Natural killer cell (primary cell): ENCODE results near the gene PCARE. TPM values are rescaled to one million over a fixed set of nuclear protein-coding genes. Genes with fewer than 3 reads are reported as not detected.

ENCODE experiments used
- ATAC-seq, 3 donors: fragments of 150-1000 bp in 2 of 3; fragments of 200-7000 bp in 1 of 3; cut with Tn5 transposase; 1 replicate in 1 of 3; 2 replicates in 2 of 3; pipeline ENCODE4 v1.10.0; 2021; ENCODE audit warnings: mild to moderate bottlenecking in 2 of 3, moderate library complexity in 2 of 3
- DNase-seq, 2 donors: peaks; one replicate each; pipeline versions ENCODE4 v3.0.0 to v3.0.0-alpha.2; 2013 to 2021; ENCODE audit warnings: mixed read lengths in 1 of 2
- H3K27ac ChIP-seq: one replicate; pipeline ENCODE4 v1.5.1; 2013; ENCODE audit warnings: mild to moderate bottlenecking, low read length
- H3K27me3 ChIP-seq: one replicate; pipeline ENCODE4 v1.6.1; 2013; ENCODE audit warnings: low read length; ENCODE audit not compliant: control insufficient read depth, insufficient read depth
- H3K36me3 ChIP-seq: one replicate; pipeline ENCODE4 v1.6.1; 2013; ENCODE audit warnings: low read length; ENCODE audit not compliant: control insufficient read depth, insufficient read depth
- H3K4me1 ChIP-seq: one replicate; pipeline ENCODE4 v1.6.1; 2013; ENCODE audit warnings: low read length; ENCODE audit not compliant: control insufficient read depth, insufficient read depth
- H3K4me3 ChIP-seq: one replicate; pipeline ENCODE4 v1.5.1; 2013; ENCODE audit warnings: low read length
- H3K9me3 ChIP-seq: one replicate; pipeline ENCODE4 v1.6.1; 2013; ENCODE audit warnings: low read length; ENCODE audit not compliant: control insufficient read depth, insufficient read depth
- H3K27ac Mint-ChIP-seq, 2 donors: one replicate each; pipeline ENCODE4 v1.8.0; 2022; ENCODE audit warnings: mild to moderate bottlenecking in 2 of 2, mixed read lengths in 2 of 2, moderate library complexity in 1 of 2
- H3K27me3 Mint-ChIP-seq, 2 donors: one replicate each; pipeline ENCODE4 v1.8.0; 2022; ENCODE audit warnings: low read depth in 2 of 2, mixed read lengths in 2 of 2
- H3K36me3 Mint-ChIP-seq: one replicate; pipeline ENCODE4 v1.8.0; 2022; ENCODE audit warnings: mixed read lengths
- H3K4me1 Mint-ChIP-seq, 2 donors: one replicate each; pipeline ENCODE4 v1.8.0; 2022; ENCODE audit warnings: mixed read lengths in 2 of 2
- H3K4me3 Mint-ChIP-seq: one replicate; pipeline ENCODE4 v1.8.0; 2022; ENCODE audit warnings: mild to moderate bottlenecking, moderate library complexity, mixed read lengths
- H3K9me3 Mint-ChIP-seq, 2 donors: one replicate each; pipeline ENCODE4 v1.8.0; 2022; ENCODE audit warnings: mixed read lengths in 2 of 2
- WGBS: methylation state at CpG from one replicate; pipeline ENCODE4 v1.1.7; 2013; ENCODE audit warnings: missing lambda C conversion rate; ENCODE audit not compliant: insufficient coverage; 5-methylcytosine and 5-hydroxymethylcytosine counted together
- intact Hi-C: fragments of 100-400 bp; cut with micrococcal nuclease; formaldehyde crosslinking; loops from one replicate; pipeline ENCODE4 v1.14.2; 2022
- total RNA-seq, 4 donors: library from RNA; stranded (reverse); fragments of 120-200 nt in 1 of 4; gene quantifications; one replicate each; pipeline versions ENCODE4 v1.2.3 to v1.2.4, GENCODE V29; 2013 to 2022
- TF ChIP-seq, protein P1 (sequence below): fragments of 200-600 bp; IDR thresholded peaks from one replicate; pipeline ENCODE4 v1.8.0; 2022; ENCODE audit warnings: antibody characterized with exemption

The PCARE gene
- total RNA-seq, 3 donors from 2014 or later (not counting 1 experiment from before 2014, with no cell fraction given): not detected

- ATAC-seq: no peak
- Histone ChIP-seq H3K9me3 (no peaks in the 10 kb centered on the region), H3K4me3 (no peak overlapping the region), H3K4me1 (no peaks in the 10 kb centered on the region), H3K27me3 (no peaks in the 10 kb centered on the region), H3K27ac (no peak overlapping the region), H3K36me3 (no peaks in the 10 kb centered on the region)
- DNase-seq: no peak
- Mint-ChIP-seq H3K4me3 (no peak overlapping the region), H3K27me3 (no peaks in the 10 kb centered on the region), H3K4me1 (no peaks in the 10 kb centered on the region), H3K9me3 (no peaks in the 10 kb centered on the region), H3K36me3 (no peaks in the 10 kb centered on the region), H3K27ac (no peak overlapping the region)
- WGBS: 96% methylated on average over 6 of the region's 6 CpGs
- TF ChIP-seq, protein P1, sequence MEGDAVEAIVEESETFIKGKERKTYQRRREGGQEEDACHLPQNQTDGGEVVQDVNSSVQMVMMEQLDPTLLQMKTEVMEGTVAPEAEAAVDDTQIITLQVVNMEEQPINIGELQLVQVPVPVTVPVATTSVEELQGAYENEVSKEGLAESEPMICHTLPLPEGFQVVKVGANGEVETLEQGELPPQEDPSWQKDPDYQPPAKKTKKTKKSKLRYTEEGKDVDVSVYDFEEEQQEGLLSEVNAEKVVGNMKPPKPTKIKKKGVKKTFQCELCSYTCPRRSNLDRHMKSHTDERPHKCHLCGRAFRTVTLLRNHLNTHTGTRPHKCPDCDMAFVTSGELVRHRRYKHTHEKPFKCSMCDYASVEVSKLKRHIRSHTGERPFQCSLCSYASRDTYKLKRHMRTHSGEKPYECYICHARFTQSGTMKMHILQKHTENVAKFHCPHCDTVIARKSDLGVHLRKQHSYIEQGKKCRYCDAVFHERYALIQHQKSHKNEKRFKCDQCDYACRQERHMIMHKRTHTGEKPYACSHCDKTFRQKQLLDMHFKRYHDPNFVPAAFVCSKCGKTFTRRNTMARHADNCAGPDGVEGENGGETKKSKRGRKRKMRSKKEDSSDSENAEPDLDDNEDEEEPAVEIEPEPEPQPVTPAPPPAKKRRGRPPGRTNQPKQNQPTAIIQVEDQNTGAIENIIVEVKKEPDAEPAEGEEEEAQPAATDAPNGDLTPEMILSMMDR: no peak
- intact Hi-C loops: no loop called here
Measured at GRCh38 chr2:29061176-29061575, 13.1 kb downstream of the PCARE start.

- Histone ChIP-seq H3K27ac (no peak overlapping the region), H3K9me3 (no peaks in the 10 kb centered on the region), H3K4me3 (no peak overlapping the region), H3K27me3 (no peaks in the 10 kb centered on the region), H3K4me1 (no peaks in the 10 kb centered on the region), H3K36me3 (no peaks in the 10 kb centered on the region)
- no peak for DNase-seq
- intact Hi-C loops: no loop called here
- no peaks in the 10 kb centered on the region for H3K9me3 Mint-ChIP-seq
- H3K36me3 Mint-ChIP-seq: no peaks in the 10 kb centered on the region
- H3K27me3 Mint-ChIP-seq: no peaks in the 10 kb centered on the region
- ATAC-seq: no peak
- TF ChIP-seq, protein P1: no peak
- H3K4me3 Mint-ChIP-seq: no peak overlapping the region
- no peak overlapping the region for H3K27ac Mint-ChIP-seq
- 94% methylated on average over 7 of the region's 9 CpGs for WGBS
- H3K4me1 Mint-ChIP-seq: no peaks in the 10 kb centered on the region
Measured at GRCh38 chr2:29060441-29060840, 13.9 kb downstream of the PCARE start.

GRCh38 chr2:29059624-29060023, 14.7 kb downstream of the PCARE start:
- ATAC-seq: no peak
- Histone ChIP-seq H3K27me3 (no peaks in the 10 kb centered on the region), H3K36me3 (no peaks in the 10 kb centered on the region), H3K4me3 (no peak overlapping the region), H3K27ac (no peak overlapping the region), H3K9me3 (no peaks in the 10 kb centered on the region), H3K4me1 (no peaks in the 10 kb centered on the region)
- intact Hi-C loops: no loop called here
- no peaks in the 10 kb centered on the region for H3K36me3 Mint-ChIP-seq
- peaks cover 0 to under 1% of the 10 kb centered on the region in 2 donors for H3K4me1 Mint-ChIP-seq
- TF ChIP-seq, protein P1: no peak
- WGBS: 100% methylated on average over 1 of the region's 1 CpG
- peak overlapping the region in 1 of 2 donors; percentile 27 for H3K27ac Mint-ChIP-seq
- no peaks in the 10 kb centered on the region for H3K27me3 Mint-ChIP-seq
- DNase-seq: no peak
- no peak overlapping the region for H3K4me3 Mint-ChIP-seq
- H3K9me3 Mint-ChIP-seq: no peaks in the 10 kb centered on the region

DNA sequence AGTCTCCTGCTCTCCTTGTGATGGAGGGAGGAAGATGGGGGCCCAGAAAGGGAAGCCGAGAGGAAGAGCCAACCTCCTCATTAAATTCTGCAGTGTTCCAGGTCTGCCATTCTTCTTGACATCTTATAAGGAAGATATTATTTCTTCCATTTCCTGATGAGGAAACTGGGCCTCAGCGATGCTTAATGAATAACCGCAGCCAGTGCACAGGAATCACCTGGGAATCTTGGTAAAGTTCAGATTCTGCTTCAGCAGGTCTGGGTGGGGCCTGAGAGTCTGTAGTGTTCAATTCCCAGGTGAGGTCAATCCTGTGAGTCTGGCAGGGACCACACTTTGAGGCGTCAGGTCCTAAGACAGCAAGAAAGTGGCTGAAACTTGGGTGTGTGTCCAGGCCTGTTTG, 17.3 kb downstream of the PCARE start:
- H3K9me3 ChIP-seq: no peaks in the 10 kb centered on the region
- no peak overlapping the region for H3K4me3 Mint-ChIP-seq
- H3K27ac Mint-ChIP-seq: no peak overlapping the region
- no peak for ATAC-seq
- no peaks in the 10 kb centered on the region for H3K27me3 Mint-ChIP-seq
- intact Hi-C loops: no loop called here
- H3K4me1 ChIP-seq: no peaks in the 10 kb centered on the region
- H3K27ac ChIP-seq: no peak overlapping the region
- H3K9me3 Mint-ChIP-seq: no peaks in the 10 kb centered on the region
- DNase-seq: no peak
- H3K36me3 ChIP-seq: peaks cover 9% of the 10 kb centered on the region
- no peaks in the 10 kb centered on the region for H3K36me3 Mint-ChIP-seq
- TF ChIP-seq, protein P1: no peak
- H3K4me3 ChIP-seq: no peak overlapping the region
- no peaks in the 10 kb centered on the region for H3K27me3 ChIP-seq
- WGBS: 96% methylated on average over 3 of the region's 4 CpGs
- H3K4me1 Mint-ChIP-seq: peaks cover 0 to 7% of the 10 kb centered on the region in 2 donors
